ENCODE measurements around the gene SGCE.

The SGCE gene

GRCh38 chr7:94612253-94612652, 43.7 kb downstream of the SGCE start:
- no peak for DNase-seq (ENCODE audit: low read depth)

GRCh38 chr7:94609561-94609960, 46.4 kb downstream of the SGCE start:
- no peak for DNase-seq (ENCODE audit: low read depth)
- no peak overlapping the region for H3K4me3 ChIP-seq (ENCODE audit: low read depth, low read length)
- TF ChIP-seq, protein P1, sequence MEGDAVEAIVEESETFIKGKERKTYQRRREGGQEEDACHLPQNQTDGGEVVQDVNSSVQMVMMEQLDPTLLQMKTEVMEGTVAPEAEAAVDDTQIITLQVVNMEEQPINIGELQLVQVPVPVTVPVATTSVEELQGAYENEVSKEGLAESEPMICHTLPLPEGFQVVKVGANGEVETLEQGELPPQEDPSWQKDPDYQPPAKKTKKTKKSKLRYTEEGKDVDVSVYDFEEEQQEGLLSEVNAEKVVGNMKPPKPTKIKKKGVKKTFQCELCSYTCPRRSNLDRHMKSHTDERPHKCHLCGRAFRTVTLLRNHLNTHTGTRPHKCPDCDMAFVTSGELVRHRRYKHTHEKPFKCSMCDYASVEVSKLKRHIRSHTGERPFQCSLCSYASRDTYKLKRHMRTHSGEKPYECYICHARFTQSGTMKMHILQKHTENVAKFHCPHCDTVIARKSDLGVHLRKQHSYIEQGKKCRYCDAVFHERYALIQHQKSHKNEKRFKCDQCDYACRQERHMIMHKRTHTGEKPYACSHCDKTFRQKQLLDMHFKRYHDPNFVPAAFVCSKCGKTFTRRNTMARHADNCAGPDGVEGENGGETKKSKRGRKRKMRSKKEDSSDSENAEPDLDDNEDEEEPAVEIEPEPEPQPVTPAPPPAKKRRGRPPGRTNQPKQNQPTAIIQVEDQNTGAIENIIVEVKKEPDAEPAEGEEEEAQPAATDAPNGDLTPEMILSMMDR (IDR thresholded peaks at IDR 0.05; ENCODE audit: control insufficient read depth, extremely low read depth, insufficient read depth) = no peak

More at GRCh38 chr7:94612253-94612652, 43.7 kb downstream of the SGCE start:
- no peak overlapping the region for H3K4me3 ChIP-seq (ENCODE audit: low read depth, low read length)
- TF ChIP-seq, protein P1 (IDR thresholded peaks at IDR 0.05; ENCODE audit: control insufficient read depth, extremely low read depth, insufficient read depth) = no peak

GRCh38 chr7:94605031-94605430, 50.9 kb downstream of the SGCE start:
- DNase-seq (ENCODE audit: low read depth) = no peak
- no peak overlapping the region for H3K4me3 ChIP-seq (ENCODE audit: low read depth, low read length)
- TF ChIP-seq, protein P1 (IDR thresholded peaks at IDR 0.05; ENCODE audit: control insufficient read depth, extremely low read depth, insufficient read depth) = no peak

GRCh38 chr7:94602181-94602580, 53.8 kb downstream of the SGCE start:
- TF ChIP-seq, protein P1 (IDR thresholded peaks at IDR 0.05; ENCODE audit: control insufficient read depth, extremely low read depth, insufficient read depth) = no peak
- no peak for DNase-seq (ENCODE audit: low read depth)
- H3K4me3 ChIP-seq (ENCODE audit: low read depth, low read length) = no peak overlapping the region

- no peak overlapping the region for H3K4me3 ChIP-seq (ENCODE audit: low read depth, low read length)
- TF ChIP-seq, protein P1 (IDR thresholded peaks at IDR 0.05; ENCODE audit: control insufficient read depth, extremely low read depth, insufficient read depth) = no peak
- no peak for DNase-seq (ENCODE audit: low read depth)
Measured at GRCh38 chr7:94600267-94600666, 55.7 kb downstream of the SGCE start.

DNA sequence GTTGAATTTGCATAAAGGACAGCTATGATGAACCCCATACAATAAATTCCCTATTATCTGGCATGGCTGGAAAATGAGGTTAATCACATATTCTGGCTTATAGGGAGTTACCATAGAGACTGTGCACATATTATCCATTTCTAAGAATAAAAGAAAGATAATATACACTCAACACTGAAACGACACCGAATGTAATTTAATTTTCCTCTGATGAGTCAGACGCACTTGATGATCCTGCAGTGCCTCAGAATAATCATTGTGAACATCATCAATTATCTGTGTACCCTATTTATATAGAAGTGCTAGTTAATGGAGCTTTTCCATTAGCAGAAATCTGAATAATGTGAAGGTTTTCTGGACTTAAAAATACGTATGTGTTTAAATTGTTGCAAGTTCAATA, 60.2 kb downstream of the SGCE start:
- no peak overlapping the region for H3K4me3 ChIP-seq (ENCODE audit: low read depth, low read length)
- TF ChIP-seq, protein P1 (IDR thresholded peaks at IDR 0.05; ENCODE audit: control insufficient read depth, extremely low read depth, insufficient read depth) = no peak
- DNase-seq (ENCODE audit: low read depth) = no peak

DNA sequence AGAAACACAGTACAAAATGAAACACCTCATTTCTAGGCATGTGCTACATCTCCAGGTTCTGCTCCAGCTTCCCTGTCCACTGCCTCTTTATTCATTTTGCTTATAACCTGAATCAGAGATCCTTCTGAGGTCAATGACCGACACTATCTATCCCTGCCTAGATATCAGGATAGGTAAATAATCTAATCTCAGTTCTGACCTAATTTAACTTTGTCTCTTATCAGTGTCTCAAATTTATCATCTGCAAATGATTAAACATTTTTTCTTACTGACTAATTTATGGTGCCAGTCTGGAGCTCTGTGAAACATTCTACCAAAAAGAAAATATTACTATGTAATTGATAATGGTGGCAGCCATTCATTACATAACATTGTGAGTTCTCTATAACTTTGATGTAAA, 61.1 kb downstream of the SGCE start:
- TF ChIP-seq, protein P1 (IDR thresholded peaks at IDR 0.05; ENCODE audit: control insufficient read depth, extremely low read depth, insufficient read depth) = no peak
- no peak overlapping the region for H3K4me3 ChIP-seq (ENCODE audit: low read depth, low read length)
- no peak for DNase-seq (ENCODE audit: low read depth)
